HCT116 (cell line): ENCODE data around the gene BMPER. TPM values are rescaled to one million over a fixed set of nuclear protein-coding genes. Genes with fewer than 3 reads are reported as not detected.

Source experiments
- ATAC-seq: fragments of 200-7000 bp; cut with Tn5 transposase; 2 replicates; pipeline ENCODE4 v1.9.1; 2020; ENCODE audit warnings: mild to moderate bottlenecking, moderate library complexity
- BruUV-seq: library from RNA; stranded (reverse); fragments of 400-500 nt; replicated peaks from 2 replicates; lab custom pipeline; 2021; lab: Mats Ljungman, UMichigan
- CTCF ChIA-PET: fragments of 300-600 bp; sonication (Branson Sonifier 250); formaldehyde crosslinking; loops from one replicate; lab custom pipeline; 2021; ENCODE audit warnings: antibody characterized with exemption; lab: Charles Lee
- POLR2A ChIA-PET: fragments of 300-600, 350-600 bp; sonication (Branson Sonifier 250); formaldehyde crosslinking; loops from one replicate; lab custom pipeline; 2021; ENCODE audit warnings: antibody characterized with exemption; lab: Charles Lee
- RAD21 ChIA-PET, 2 experiments: fragments of 300-600 bp; sonication (Branson Sonifier 250); formaldehyde crosslinking; loops; one replicate each; lab custom pipeline; 2023; ENCODE audit warnings: low total read pairs in 2 of 2; ENCODE audit not compliant: uncharacterized antibody in 2 of 2, unreplicated experiment in 2 of 2, low non-redundant PET in 1 of 2; lab: Charles Lee
- DNase-seq: peaks from one replicate; pipeline ENCODE4 v3.0.0-alpha.2; 2010; ENCODE audit warnings: low read depth, low spot score
- H2AFZ ChIP-seq: fragments of 200-600 bp; shearing (Covaris generic), sonication (generic); 2 replicates; pipeline ENCODE4 v1.6.1; 2017; ENCODE audit warnings: low read depth, mixed run types, mixed read lengths, antibody characterized with exemption, low read length; ENCODE audit not compliant: poor library complexity, severe bottlenecking
- H3K27ac ChIP-seq: 2 replicates; pipeline ENCODE4 v1.5.1; 2012; ENCODE audit warnings: low read depth, low read length
- H3K27me3 ChIP-seq: fragments of 200-600 bp; sonication (generic); 2 replicates; pipeline ENCODE4 v1.6.1; 2016; ENCODE audit warnings: mixed run types, low read length, mixed read lengths; ENCODE audit not compliant: insufficient read depth
- H3K36me3 ChIP-seq, 2 experiments: fragments of 200-500 bp in 1 of 2; fragments of 200-600 bp in 1 of 2; sonication (Bioruptor generic) in 1 of 2; sonication (generic) in 1 of 2; 2 replicates each; pipeline versions ENCODE4 v1.5.1 to v1.6.1; 2014 to 2016; ENCODE audit warnings: low read length in 2 of 2, inconsistent platforms in 1 of 2, mixed read lengths in 1 of 2, mixed run types in 1 of 2; ENCODE audit not compliant: insufficient read depth in 2 of 2, control insufficient read depth in 1 of 2
- H3K4me1 ChIP-seq, 2 experiments: fragments of 200-600 bp in 1 of 2; sonication (generic) in 1 of 2; 2 replicates each; pipeline versions ENCODE4 v1.5.1 to v1.6.1; 2012 to 2017; ENCODE audit warnings: low read length in 2 of 2, inconsistent platforms in 1 of 2, mild to moderate bottlenecking in 1 of 2, mixed read lengths in 1 of 2, mixed run types in 1 of 2, moderate library complexity in 1 of 2; ENCODE audit not compliant: insufficient read depth in 2 of 2, control insufficient read depth in 1 of 2
- H3K4me2 ChIP-seq: fragments of 200-600 bp; sonication (generic); 2 replicates; pipeline ENCODE4 v1.6.1; 2017; ENCODE audit warnings: mixed run types, low read length, mixed read lengths
- H3K4me3 ChIP-seq, 2 experiments: fragments of 200-600 bp in 1 of 2; sonication (generic) in 1 of 2; replicated peaks in 1 of 2; 2 replicates each; pipeline ENCODE4 v1.5.1; 2011 to 2016; ENCODE audit warnings: low read length in 2 of 2, control low read depth in 1 of 2, low read depth in 1 of 2, mild to moderate bottlenecking in 1 of 2, mixed read lengths in 1 of 2, mixed run types in 1 of 2
- H3K79me2 ChIP-seq: fragments of 200-600 bp; sonication (generic); 2 replicates; pipeline ENCODE4 v1.6.1; 2017; ENCODE audit warnings: mild to moderate bottlenecking, mixed run types, low read length, moderate library complexity, mixed read lengths; ENCODE audit not compliant: insufficient read depth
- H3K9ac ChIP-seq: fragments of 200-600 bp; sonication (generic); 2 replicates; pipeline ENCODE4 v1.6.1; 2016; ENCODE audit warnings: low read length, mixed read lengths
- H3K9me2 ChIP-seq: fragments of 200-600 bp; sonication (generic), shearing (Covaris generic); 2 replicates; pipeline ENCODE4 v1.6.1; 2017; ENCODE audit warnings: mixed run types, mild to moderate bottlenecking, moderate library complexity; ENCODE audit not compliant: insufficient read depth
- H3K9me3 ChIP-seq, 2 experiments: fragments of 200-500 bp in 1 of 2; fragments of 200-600 bp in 1 of 2; sonication (Bioruptor generic) in 1 of 2; sonication (generic) in 1 of 2; 2 replicates each; pipeline ENCODE4 v1.6.1; 2014 to 2017; ENCODE audit warnings: low read length in 2 of 2, mixed read lengths in 2 of 2, inconsistent platforms in 1 of 2, low read depth in 1 of 2, mild to moderate bottlenecking in 1 of 2, mixed run types in 1 of 2, moderate library complexity in 1 of 2; ENCODE audit not compliant: control insufficient read depth in 1 of 2, insufficient read depth in 1 of 2
- H4K20me1 ChIP-seq: fragments of 200-600 bp; sonication (generic), shearing (Covaris generic); 2 replicates; pipeline ENCODE4 v1.6.1; 2017; ENCODE audit warnings: mixed run types, mild to moderate bottlenecking, moderate library complexity; ENCODE audit not compliant: insufficient read depth
- ATF3 ChIP-seq: IDR thresholded peaks from 2 replicates; pipeline ENCODE4 v1.6.1; 2012
- CBX3 ChIP-seq: IDR thresholded peaks from 2 replicates; pipeline ENCODE4 v1.6.1; 2012; ENCODE audit warnings: low read depth
- CEBPB ChIP-seq: IDR thresholded peaks from 2 replicates; pipeline ENCODE4 v1.6.1; 2012; ENCODE audit warnings: low read depth
- CTCF ChIP-seq, 3 experiments: fragments of 200-600 bp in 1 of 3; sonication (generic) in 1 of 3; IDR thresholded peaks in 2 of 3; conservative IDR thresholded peaks in 1 of 3; 2 replicates each; pipeline ENCODE4 v1.5.1; 2012 to 2017; ENCODE audit warnings: low read depth in 2 of 3, low read length in 2 of 3, antibody characterized with exemption in 1 of 3, borderline replicate concordance in 1 of 3, control low read depth in 1 of 3, mild to moderate bottlenecking in 1 of 3, mixed read lengths in 1 of 3, mixed run types in 1 of 3, moderate library complexity in 1 of 3; ENCODE audit not compliant: insufficient read depth in 1 of 3
- ELF1 ChIP-seq: IDR thresholded peaks from 2 replicates; pipeline ENCODE4 v1.6.1; 2012; ENCODE audit warnings: low read depth, borderline replicate concordance
- EZH2 ChIP-seq: fragments of 200-600 bp; sonication (generic); IDR thresholded peaks from 2 replicates; pipeline ENCODE4 v1.6.1; 2017; ENCODE audit warnings: antibody characterized with exemption, mixed run types
- EZH2phosphoT487 ChIP-seq: fragments of 200-600 bp; IDR thresholded peaks from 2 replicates; pipeline ENCODE4 v1.6.1; 2018; ENCODE audit warnings: antibody characterized with exemption, borderline replicate concordance
- FOSL1 ChIP-seq: IDR thresholded peaks from 2 replicates; pipeline ENCODE4 v1.6.1; 2012; ENCODE audit warnings: low read depth
- JUND ChIP-seq: IDR thresholded peaks from 2 replicates; pipeline ENCODE4 v1.6.1; 2012
- MAX ChIP-seq: IDR thresholded peaks from 2 replicates; pipeline ENCODE4 v1.6.1; 2012
- POLR2A ChIP-seq: IDR thresholded peaks from 2 replicates; pipeline ENCODE4 v1.7.0; 2011; ENCODE audit warnings: borderline replicate concordance; ENCODE audit not compliant: insufficient read depth, insufficient read length; ENCODE audit errors: extremely low read depth
- RAD21 ChIP-seq: IDR thresholded peaks from 2 replicates; pipeline ENCODE4 v1.6.1; 2012; ENCODE audit warnings: low read depth, mild to moderate bottlenecking
- SP1 ChIP-seq: IDR thresholded peaks from 2 replicates; pipeline ENCODE4 v1.6.1; 2012; ENCODE audit warnings: low read depth
- SRF ChIP-seq: IDR thresholded peaks from 2 replicates; pipeline ENCODE4 v1.6.1; 2012; ENCODE audit warnings: low read depth
- TCF7L2 ChIP-seq: IDR thresholded peaks from 2 replicates; pipeline ENCODE4 v1.7.0; 2011; ENCODE audit warnings: borderline replicate concordance, inconsistent platforms; ENCODE audit not compliant: insufficient read depth, insufficient read length; ENCODE audit errors: extremely low read depth
- ZBTB33 ChIP-seq: IDR thresholded peaks from 2 replicates; pipeline ENCODE4 v1.6.1; 2011; ENCODE audit warnings: mild to moderate bottlenecking, low read length, moderate library complexity; ENCODE audit not compliant: insufficient replicate concordance; ENCODE audit errors: extremely low read depth
- ZNF274 ChIP-seq: fragments of 200-500 bp; sonication (Bioruptor generic); IDR thresholded peaks from 2 replicates; pipeline ENCODE4 v1.6.1; 2014; ENCODE audit warnings: mild to moderate bottlenecking, low read depth, low read length, inconsistent platforms
- intact Hi-C: fragments of 100-400 bp; cut with micrococcal nuclease; formaldehyde crosslinking; loops from 2 replicates; pipeline ENCODE4 v1.10.0; 2022
- total RNA-seq: library from RNA; stranded (reverse); gene quantifications from one replicate; pipeline ENCODE4 v1.2.1, GENCODE V29; 2021; ENCODE audit not compliant: unreplicated experiment

BMPER gene
- total RNA-seq, 1 experiment from 2014 or later: not detected

GRCh38 chr7:33872870-33873269, 32.5 kb upstream of the BMPER start:
- no peak overlapping the region for H3K4me2 ChIP-seq
- H3K4me1 ChIP-seq: peaks cover 2 to 10% of the 10 kb centered on the region in 2 experiments; a peak in 2 of 4 replicates
- H3K27ac ChIP-seq: no peak overlapping the region
- H3K9ac ChIP-seq: no peak overlapping the region
- no peak for ATAC-seq
- CTCF ChIA-PET: no interaction called here
- H3K27me3 ChIP-seq: no peaks in the 10 kb centered on the region
- no peaks in the 10 kb centered on the region for H4K20me1 ChIP-seq
- RAD21 ChIA-PET: no interaction called here
- BruUV-seq: no TSS peak
- DNase-seq: no peak
- H3K4me3 ChIP-seq: no peak overlapping the region
- no peaks in the 10 kb centered on the region for H3K9me3 ChIP-seq
- H2AFZ ChIP-seq: no peak overlapping the region
- POLR2A ChIA-PET: no interaction called here
- no peaks in the 10 kb centered on the region for H3K9me2 ChIP-seq
- intact Hi-C loops: no loop called here
- H3K36me3 ChIP-seq: no peaks in the 10 kb centered on the region
- TF ChIP-seq ELF1 (no peak), SRF (no peak), CBX3 (no peak), EZH2 (no peak), ZNF274 (no peak), FOSL1 (no peak), EZH2phosphoT487 (no peak), JUND (no peak), TCF7L2 (no peak), MAX (no peak)
- TF ChIP-seq, all 23 proteins: peak for 0
- H3K79me2 ChIP-seq: no peaks in the 10 kb centered on the region

- Histone ChIP-seq H3K4me2 (no peak overlapping the region), H3K27me3 (no peaks in the 10 kb centered on the region), H3K4me3 (no peak overlapping the region), H3K4me1 (peaks cover 2 to 10% of the 10 kb centered on the region in 2 experiments; a peak in 2 of 4 replicates), H3K9me3 (no peaks in the 10 kb centered on the region), H3K9me2 (no peaks in the 10 kb centered on the region), H3K79me2 (no peaks in the 10 kb centered on the region), H2AFZ (no peak overlapping the region), H3K9ac (no peak overlapping the region), H3K36me3 (no peaks in the 10 kb centered on the region), H4K20me1 (no peaks in the 10 kb centered on the region), H3K27ac (no peak overlapping the region)
- POLR2A ChIA-PET: no interaction called here
- intact Hi-C loops: no loop called here
- RAD21 ChIA-PET: no interaction called here
- BruUV-seq: no TSS peak
- DNase-seq (no peak), ATAC-seq (no peak)
- CTCF ChIA-PET: no interaction called here
- TF ChIP-seq JUND: no peak
- no peak for TF ChIP-seq ZBTB33
- TF ChIP-seq SP1: no peak
- TF ChIP-seq ZNF274: no peak
- TF ChIP-seq SRF: no peak
- no peak for TF ChIP-seq RAD21
- no peak for TF ChIP-seq EZH2phosphoT487
- no peak for TF ChIP-seq POLR2A
- no peak for TF ChIP-seq FOSL1
- TF ChIP-seq CTCF (IDR thresholded peaks at IDR 0.05 in 2 of 3, conservative IDR thresholded peaks at IDR 0.05 in 1 of 3; ENCODE audit: borderline replicate concordance in 1 of 3, insufficient read depth in 1 of 3, low read depth in 2 of 3, low read length in 2 of 3): no peak
- no peak for TF ChIP-seq CEBPB
- TF ChIP-seq ATF3: no peak
- no peak for TF ChIP-seq TCF7L2
These were observed 31.8 kb upstream of the BMPER start for GRCh38 chr7:33873518-33873917.
